IMR-90 (cell line): ENCODE results near the gene BRAF.

Experiments
- CEBPB ChIP-seq: IDR thresholded peaks from 2 replicates; pipeline ENCODE4 v1.6.1; 2012; ENCODE audit warnings: low read depth, low read length, improper control_type of control experiment
- CTCF ChIP-seq: conservative IDR thresholded peaks from 2 replicates; pipeline ENCODE4 v1.5.1; 2012; ENCODE audit warnings: mild to moderate bottlenecking, low read depth, low read length, improper control_type of control experiment
- FOS ChIP-seq: fragments of 150-350 bp; IDR thresholded peaks from 2 replicates; pipeline ENCODE4 v1.6.1; 2016; ENCODE audit warnings: low read depth, low read length
- MAFK ChIP-seq: IDR thresholded peaks from 2 replicates; pipeline ENCODE4 v1.6.1; 2012; ENCODE audit warnings: low read depth, low read length, improper control_type of control experiment
- POLR2A ChIP-seq: IDR thresholded peaks from 2 replicates; pipeline ENCODE4 v1.6.1; 2012; ENCODE audit warnings: mild to moderate bottlenecking, low read depth, low read length
- RAD21 ChIP-seq: IDR thresholded peaks from 2 replicates; pipeline ENCODE4 v1.6.1; 2012; ENCODE audit warnings: low read length, improper control_type of control experiment
- RFX5 ChIP-seq: IDR thresholded peaks from 2 replicates; pipeline ENCODE4 v1.8.0; 2012; ENCODE audit warnings: low read depth, mild to moderate bottlenecking, low read length, moderate library complexity

- TF ChIP-seq MAFK, result no peak
- no peak for TF ChIP-seq CTCF
- no peak for TF ChIP-seq FOS
- TF ChIP-seq RAD21, result no peak
- TF ChIP-seq POLR2A, result no peak
- TF ChIP-seq RFX5, result no peak
- TF ChIP-seq CEBPB, result no peak
Measured at GRCh38 chr7:140714331-140715040, 210.2 kb downstream of the BRAF start.
